Effector memory CD4-positive, alpha-beta T cell (primary cell): ENCODE measurements around the gene ASAP3.

Source experiments
- DNase-seq, 3 donors: peaks; one replicate each; pipeline ENCODE4 v3.0.0-alpha.2; 2020
- H3K27ac ChIP-seq: 2 replicates; pipeline ENCODE4 v1.7.0; 2013; ENCODE audit warnings: mild to moderate bottlenecking, low read length, moderate library complexity; ENCODE audit not compliant: insufficient read depth, poor library complexity, severe bottlenecking
- H3K27me3 ChIP-seq: replicated peaks from 2 replicates; pipeline ENCODE4 v1.7.0; 2013; ENCODE audit warnings: mild to moderate bottlenecking, low read length; ENCODE audit not compliant: insufficient read depth, control insufficient read depth, poor library complexity, severe bottlenecking
- H3K36me3 ChIP-seq: 2 replicates; pipeline ENCODE4 v1.7.0; 2013; ENCODE audit warnings: mild to moderate bottlenecking, low read length, moderate library complexity; ENCODE audit not compliant: control insufficient read depth, insufficient read depth
- H3K4me1 ChIP-seq: 2 replicates; pipeline ENCODE4 v1.7.0; 2013; ENCODE audit warnings: low read length, mild to moderate bottlenecking; ENCODE audit not compliant: control insufficient read depth, insufficient read depth, poor library complexity, severe bottlenecking
- H3K4me3 ChIP-seq: 2 replicates; pipeline ENCODE4 v1.7.0; 2013; ENCODE audit warnings: low read length, low read depth, mild to moderate bottlenecking; ENCODE audit not compliant: insufficient read depth, poor library complexity, severe bottlenecking
- H3K9me3 ChIP-seq: 2 replicates; pipeline ENCODE4 v1.7.0; 2013; ENCODE audit warnings: mild to moderate bottlenecking, low read length, moderate library complexity; ENCODE audit not compliant: control insufficient read depth

Gene ASAP3

GRCh38 chr1:23451441-23451840, 32.5 kb downstream of the ASAP3 start:
- Histone ChIP-seq H3K4me1 (peaks cover 10% of the 10 kb centered on the region), H3K27me3 (no peaks in the 10 kb centered on the region), H3K4me3 (no peak overlapping the region), H3K9me3 (no peaks in the 10 kb centered on the region), H3K36me3 (no peaks in the 10 kb centered on the region), H3K27ac (no peak overlapping the region)
- no peak for DNase-seq

GRCh38 chr1:23450894-23451293, 33.1 kb downstream of the ASAP3 start:
- no peak for DNase-seq
- Histone ChIP-seq H3K4me3 (no peak overlapping the region), H3K4me1 (peaks cover 10% of the 10 kb centered on the region), H3K27ac (no peak overlapping the region), H3K36me3 (no peaks in the 10 kb centered on the region), H3K9me3 (no peaks in the 10 kb centered on the region), H3K27me3 (no peaks in the 10 kb centered on the region)

- DNase-seq = no peak
- Histone ChIP-seq H3K36me3 (no peaks in the 10 kb centered on the region), H3K27ac (no peak overlapping the region), H3K4me1 (peaks cover 10% of the 10 kb centered on the region), H3K27me3 (no peaks in the 10 kb centered on the region), H3K9me3 (no peaks in the 10 kb centered on the region), H3K4me3 (no peak overlapping the region)
Observed at GRCh38 chr1:23449958-23450357, 34.0 kb downstream of the ASAP3 start.

GRCh38 chr1:23449306-23449705, 34.7 kb downstream of the ASAP3 start:
- no peak for DNase-seq

GRCh38 chr1:23448846-23449245, 35.1 kb downstream of the ASAP3 start:
- no peaks in the 10 kb centered on the region for H3K9me3 ChIP-seq
- no peaks in the 10 kb centered on the region for H3K36me3 ChIP-seq
- H3K4me1 ChIP-seq = peaks cover 10% of the 10 kb centered on the region
- H3K27me3 ChIP-seq = no peaks in the 10 kb centered on the region
- H3K4me3 ChIP-seq = no peak overlapping the region
- no peak for DNase-seq
- H3K27ac ChIP-seq = no peak overlapping the region

More at GRCh38 chr1:23449306-23449705, 34.7 kb downstream of the ASAP3 start:
- H3K27me3 ChIP-seq = no peaks in the 10 kb centered on the region
- H3K4me1 ChIP-seq = peaks cover 10% of the 10 kb centered on the region
- no peak overlapping the region for H3K4me3 ChIP-seq
- H3K36me3 ChIP-seq = no peaks in the 10 kb centered on the region
- no peaks in the 10 kb centered on the region for H3K9me3 ChIP-seq
- H3K27ac ChIP-seq = no peak overlapping the region

- Histone ChIP-seq H3K27ac (no peak overlapping the region), H3K4me3 (no peak overlapping the region), H3K36me3 (no peaks in the 10 kb centered on the region), H3K9me3 (no peaks in the 10 kb centered on the region), H3K4me1 (peaks cover 5% of the 10 kb centered on the region), H3K27me3 (no peaks in the 10 kb centered on the region)
- no peak for DNase-seq
Observed at GRCh38 chr1:23446661-23447310, 37.2 kb downstream of the ASAP3 start.

- H3K27me3 ChIP-seq = no peaks in the 10 kb centered on the region
- no peaks in the 10 kb centered on the region for H3K36me3 ChIP-seq
- DNase-seq = no peak
- H3K4me1 ChIP-seq = no peaks in the 10 kb centered on the region
- no peak overlapping the region for H3K4me3 ChIP-seq
- H3K9me3 ChIP-seq = no peaks in the 10 kb centered on the region
- H3K27ac ChIP-seq = no peak overlapping the region
Observed at GRCh38 chr1:23444596-23445390, 39.2 kb downstream of the ASAP3 start.

- Histone ChIP-seq H3K9me3 (no peaks in the 10 kb centered on the region), H3K36me3 (no peaks in the 10 kb centered on the region), H3K4me3 (no peak overlapping the region), H3K4me1 (no peaks in the 10 kb centered on the region), H3K27me3 (no peaks in the 10 kb centered on the region), H3K27ac (no peak overlapping the region)
- no peak for DNase-seq
Observed at GRCh38 chr1:23444104-23444533, 39.9 kb downstream of the ASAP3 start.

GRCh38 chr1:23442751-23443150, 41.2 kb downstream of the ASAP3 start:
- DNase-seq = no peak
- H3K27me3 ChIP-seq = no peaks in the 10 kb centered on the region
- H3K36me3 ChIP-seq = no peaks in the 10 kb centered on the region
- H3K27ac ChIP-seq = no peak overlapping the region
- no peak overlapping the region for H3K4me3 ChIP-seq
- H3K9me3 ChIP-seq = no peaks in the 10 kb centered on the region
- no peaks in the 10 kb centered on the region for H3K4me1 ChIP-seq

- Histone ChIP-seq H3K4me3 (no peak overlapping the region), H3K9me3 (no peaks in the 10 kb centered on the region), H3K4me1 (no peaks in the 10 kb centered on the region), H3K36me3 (no peaks in the 10 kb centered on the region), H3K27me3 (no peaks in the 10 kb centered on the region), H3K27ac (no peak overlapping the region)
- DNase-seq = no peak
Observed at GRCh38 chr1:23441446-23442148, 42.4 kb downstream of the ASAP3 start.
